ENCODE measurements around the gene IGF1R.

The IGF1R gene

GRCh38 chr15:98858610-98859023, 210.3 kb downstream of the IGF1R start:
- no peak for DNase-seq (ENCODE audit: low spot score)

GRCh38 chr15:98859149-98859548, 210.8 kb downstream of the IGF1R start:
- no peak for DNase-seq (ENCODE audit: low spot score)

- no peak for DNase-seq (ENCODE audit: low spot score)
Observed at GRCh38 chr15:98860281-98861041, 212.1 kb downstream of the IGF1R start.

GRCh38 chr15:98861188-98861587, 212.8 kb downstream of the IGF1R start:
- no peak for DNase-seq (ENCODE audit: low spot score)

- no peak for DNase-seq (ENCODE audit: low spot score)
Observed at GRCh38 chr15:98863983-98864382, 215.6 kb downstream of the IGF1R start.

GRCh38 chr15:98865397-98866339, 217.3 kb downstream of the IGF1R start:
- peak; percentile 69 for DNase-seq (ENCODE audit: low spot score)

GRCh38 chr15:98866511-98866910, 218.2 kb downstream of the IGF1R start:
- peak; percentile 65 for DNase-seq (ENCODE audit: low spot score)

GRCh38 chr15:98868564-98868963, 220.2 kb downstream of the IGF1R start:
- DNase-seq (ENCODE audit: low spot score), result no peak

- DNase-seq (ENCODE audit: low spot score), result no peak
Observed at GRCh38 chr15:98870788-98871187, 222.4 kb downstream of the IGF1R start.

- DNase-seq (ENCODE audit: low spot score), result no peak
Observed at GRCh38 chr15:98872774-98873173, 224.4 kb downstream of the IGF1R start.

GRCh38 chr15:98873441-98874218, 225.3 kb downstream of the IGF1R start:
- DNase-seq (ENCODE audit: low spot score), result peak; percentile 85

GRCh38 chr15:98874370-98874769, 226.0 kb downstream of the IGF1R start:
- no peak for DNase-seq (ENCODE audit: low spot score)

- DNase-seq (ENCODE audit: low spot score), result no peak
Observed at GRCh38 chr15:98874773-98875172, 226.4 kb downstream of the IGF1R start.

- no peak for DNase-seq (ENCODE audit: low spot score)
Observed at GRCh38 chr15:98875309-98875708, 227.0 kb downstream of the IGF1R start.

- no peak for DNase-seq (ENCODE audit: low spot score)
Observed at GRCh38 chr15:98876451-98877369, 228.4 kb downstream of the IGF1R start.

GRCh38 chr15:98878172-98878571, 229.8 kb downstream of the IGF1R start:
- peak; percentile 61 for DNase-seq (ENCODE audit: low spot score)

GRCh38 chr15:98878862-98879261, 230.5 kb downstream of the IGF1R start:
- no peak for DNase-seq (ENCODE audit: low spot score)

GRCh38 chr15:98881526-98882520, 233.5 kb downstream of the IGF1R start:
- DNase-seq (ENCODE audit: low spot score), result peak; percentile 46

GRCh38 chr15:98883478-98883877, 235.1 kb downstream of the IGF1R start:
- no peak for DNase-seq (ENCODE audit: low spot score)

- DNase-seq (ENCODE audit: low spot score), result no peak
Observed at GRCh38 chr15:98884894-98885293, 236.6 kb downstream of the IGF1R start.

Data from AG08395 (cell line).